ENCODE measurements around the gene RBM44.

The RBM44 gene

GRCh38 chr2:237889811-237890210 is 91.2 kb downstream of the RBM44 start:
- DNase-seq: no peak
